HepG2 (cell line): ENCODE results near the gene SPINK4. TPM values are rescaled to one million over a fixed set of nuclear protein-coding genes. Genes with fewer than 3 reads are reported as not detected.

ENCODE experiments used
- ATAC-seq: fragments of 200-7000 bp; cut with Tn5 transposase; 3 replicates; pipeline ENCODE4 v1.9.1; 2020; ENCODE audit warnings: mild to moderate bottlenecking, moderate library complexity
- BruUV-seq: library from RNA; stranded (reverse); fragments of 400-500 nt; replicated peaks from 2 replicates; lab custom pipeline; 2021; lab: Mats Ljungman, UMichigan
- CTCF ChIA-PET: fragments of 300-600 bp; formaldehyde crosslinking; extraction: SDS; loops from one replicate; lab custom pipeline; 2021; ENCODE audit warnings: low total read pairs, inconsistent platforms, low intra/inter-chr PET ratio; lab: Yijun Ruan, JAX
- POLR2A ChIA-PET: fragments of 350-600 bp; sonication (Branson Sonifier 250); formaldehyde crosslinking; loops from one replicate; lab custom pipeline; 2020; ENCODE audit warnings: antibody characterized with exemption, inconsistent platforms; lab: Yijun Ruan, JAX
- DNase-seq: peaks from one replicate; pipeline ENCODE4 v3.0.0-alpha.2; 2015; ENCODE audit warnings: low spot score
- FAIRE-seq: peaks from 3 replicates; lab custom pipeline; 2011; peaks lifted over from hg19 to GRCh38; lab: Jason Lieb, UNC
- H2AFZ ChIP-seq: one replicate; pipeline ENCODE4 v1.6.1; 2011; ENCODE audit warnings: low read length, inconsistent platforms
- H3K27ac ChIP-seq: fragments of 300-600 bp; 3 replicates; pipeline ENCODE4 v1.8.0; 2011; ENCODE audit warnings: mixed run types, mild to moderate bottlenecking, mixed read lengths, low read length, inconsistent platforms; ENCODE audit not compliant: insufficient read depth; ENCODE audit errors: extremely low read length
- H3K27me3 ChIP-seq, 2 experiments: fragments of 200-600 bp in 1 of 2; 2 replicates in 1 of 2; 3 replicates in 1 of 2; pipeline versions ENCODE4 v1.6.0 to v1.8.0; 2011; ENCODE audit warnings: low read length in 2 of 2, mild to moderate bottlenecking in 2 of 2, moderate library complexity in 2 of 2, inconsistent platforms in 1 of 2; ENCODE audit not compliant: insufficient read depth in 2 of 2, control insufficient read depth in 1 of 2
- H3K36me3 ChIP-seq, 2 experiments: fragments of 200-600 bp in 1 of 2; replicated peaks in 1 of 2; 2 replicates in 1 of 2; 3 replicates in 1 of 2; pipeline versions ENCODE4 v1.5.1 to v1.8.0; 2011; ENCODE audit warnings: low read length in 2 of 2, inconsistent platforms in 1 of 2; ENCODE audit not compliant: insufficient read depth in 2 of 2, control insufficient read depth in 1 of 2
- H3K4me1 ChIP-seq: 2 replicates; pipeline ENCODE4 v1.5.1; 2012; ENCODE audit warnings: low read length, inconsistent platforms; ENCODE audit not compliant: insufficient read depth
- H3K4me2 ChIP-seq: 2 replicates; pipeline ENCODE4 v1.6.0; 2011; ENCODE audit warnings: low read depth, low read length, inconsistent platforms
- H3K4me3 ChIP-seq, 3 experiments: fragments of 200-600 bp in 1 of 3; sonication (generic), shearing (Covaris generic) in 1 of 3; replicated peaks in 1 of 3; 2 replicates each; pipeline ENCODE4 v1.5.1; 2011 to 2016; ENCODE audit warnings: low read length in 3 of 3, inconsistent platforms in 2 of 3, low read depth in 2 of 3, mild to moderate bottlenecking in 2 of 3, control low read depth in 1 of 3, mixed read lengths in 1 of 3; ENCODE audit not compliant: insufficient read depth in 1 of 3
- H3K79me2 ChIP-seq: one replicate; pipeline ENCODE4 v1.6.1; 2011; ENCODE audit warnings: low read length, inconsistent platforms; ENCODE audit not compliant: insufficient read depth
- H3K9ac ChIP-seq: 2 replicates; pipeline ENCODE4 v1.6.0; 2011; ENCODE audit warnings: mild to moderate bottlenecking, low read depth, low read length, inconsistent platforms; ENCODE audit not compliant: insufficient read depth
- H3K9me3 ChIP-seq: 2 replicates; pipeline ENCODE4 v1.5.1; 2012; ENCODE audit warnings: mild to moderate bottlenecking, low read length
- H4K20me1 ChIP-seq: 2 replicates; pipeline ENCODE4 v1.6.0; 2011; ENCODE audit warnings: inconsistent platforms, mild to moderate bottlenecking, low read length, moderate library complexity; ENCODE audit not compliant: insufficient read depth
- AGO1 ChIP-seq: fragments of 200-400 bp; formaldehyde crosslinking; IDR thresholded peaks from 2 replicates; pipeline ENCODE4 v1.6.1; 2017; ENCODE audit warnings: mild to moderate bottlenecking, low read depth, low read length, moderate library complexity; ENCODE audit not compliant: poor library complexity, severe bottlenecking
- CREM ChIP-seq, 2 experiments: sonication (generic) in 1 of 2; formaldehyde crosslinking in 1 of 2; IDR thresholded peaks; 2 replicates each; pipeline versions ENCODE4 v1.4.0 to v1.6.1; 2016 to 2020; ENCODE audit warnings: antibody characterized with exemption in 1 of 2, mild to moderate bottlenecking in 1 of 2, missing genetic modification reagents in 1 of 2
- DR1 ChIP-seq: sonication (generic); formaldehyde crosslinking; IDR thresholded peaks from 2 replicates; pipeline ENCODE4 v1.8.0; 2021; ENCODE audit warnings: mild to moderate bottlenecking, missing genetic modification reagents, inconsistent platforms
- HOXA5 ChIP-seq: sonication (generic); formaldehyde crosslinking; IDR thresholded peaks from 2 replicates; pipeline ENCODE4 v1.4.0; 2020; ENCODE audit warnings: missing genetic modification reagents
- JUN ChIP-seq: sonication (generic); formaldehyde crosslinking; IDR thresholded peaks from 2 replicates; pipeline ENCODE4 v1.4.0; 2020; ENCODE audit warnings: mild to moderate bottlenecking, missing genetic modification reagents
- JUND ChIP-seq: sonication (generic); formaldehyde crosslinking; IDR thresholded peaks from 2 replicates; pipeline ENCODE4 v1.8.0; 2022; ENCODE audit warnings: mild to moderate bottlenecking, missing genetic modification reagents
- NCOA2 ChIP-seq: sonication (generic); formaldehyde crosslinking; IDR thresholded peaks from 2 replicates; pipeline ENCODE4 v1.8.0; 2022; ENCODE audit warnings: inconsistent platforms
- RBM22 ChIP-seq: fragments of 200-400 bp; formaldehyde crosslinking; optimal IDR thresholded peaks from 2 replicates; pipeline ENCODE3; 2017; ENCODE audit warnings: mild to moderate bottlenecking, low read length, moderate library complexity
- SIN3A ChIP-seq: IDR thresholded peaks from 2 replicates; pipeline ENCODE4 v1.6.1; 2011; ENCODE audit warnings: low read depth, mild to moderate bottlenecking, control low read depth, low read length, borderline replicate concordance
- ZNF160 ChIP-seq: sonication (generic); formaldehyde crosslinking; IDR thresholded peaks from 2 replicates; pipeline ENCODE4 v1.8.0; 2022; ENCODE audit warnings: mild to moderate bottlenecking, inconsistent platforms, missing genetic modification reagents
- ZNF335 ChIP-seq: sonication (generic); formaldehyde crosslinking; IDR thresholded peaks from 2 replicates; pipeline ENCODE4 v1.4.0; 2020; ENCODE audit warnings: missing genetic modification reagents
- ZNF570 ChIP-seq: sonication (generic); formaldehyde crosslinking; IDR thresholded peaks from 2 replicates; pipeline ENCODE4 v1.4.0; 2020; ENCODE audit warnings: mild to moderate bottlenecking, missing genetic modification reagents, borderline replicate concordance
- ZNF614 ChIP-seq: IDR thresholded peaks from 2 replicates; pipeline ENCODE4 v1.6.1; 2018; ENCODE audit warnings: missing biosample characterization, missing genetic modification reagents, inconsistent platforms, borderline replicate concordance
- ZNF674 ChIP-seq: sonication (generic); formaldehyde crosslinking; IDR thresholded peaks from 2 replicates; pipeline ENCODE4 v1.5.0; 2020; ENCODE audit warnings: low read depth, mild to moderate bottlenecking, missing genetic modification reagents
- ZNF724P ChIP-seq: sonication (generic); formaldehyde crosslinking; IDR thresholded peaks from 2 replicates; pipeline ENCODE4 v1.8.0; 2022; ENCODE audit warnings: missing genetic modification reagents, borderline replicate concordance
- ZNF768 ChIP-seq: sonication (generic); formaldehyde crosslinking; IDR thresholded peaks from 2 replicates; pipeline ENCODE4 v1.4.0; 2020; ENCODE audit warnings: missing genetic modification reagents
- WGBS: methylation state at CpG from one replicate; pipeline ENCODE4 v1.1.6; 2017; ENCODE audit warnings: low lambda C conversion rate; 5-methylcytosine and 5-hydroxymethylcytosine counted together
- in situ Hi-C: cut with HindIII; loops from 2 replicates; pipeline ENCODE4 v1.10.0; 2017; ENCODE audit warnings: low pct_unique_long_range_greater_than_20kb; ENCODE audit not compliant: extremely low pct_ligation_motif_present
- intact Hi-C: fragments of 100-400 bp; cut with micrococcal nuclease; formaldehyde crosslinking; loops from one replicate; pipeline ENCODE4 v1.10.0; 2022; ENCODE audit not compliant: unreplicated experiment
- polyA plus RNA-seq, 8 experiments: library from polyadenylated mRNA; depleted of rRNA in 3 of 8; stranded (reverse) in 7 of 8; unstranded in 1 of 8; fragments of >200 nt; fragmentation: Illumina TruSeq in 4 of 8; extraction: Trizol in 4 of 8; gene quantifications; 2 replicates each; pipeline versions ENCODE4 v1.2.1 to v1.2.3, GENCODE V29; 2011 to 2016; ENCODE audit warnings: low read depth in 4 of 8, missing spikeins in 1 of 8, mixed read lengths in 1 of 8; ENCODE audit not compliant: insufficient read depth in 1 of 8
- total RNA-seq, 5 experiments: library from RNA; depleted of rRNA; stranded (reverse); fragments of >200 nt; fragmentation: Illumina TruSeq; extraction: Trizol; gene quantifications; 2 replicates each; pipeline ENCODE4 v1.2.3, GENCODE V29; 2016; ENCODE audit warnings: low read depth in 1 of 5
- TF ChIP-seq, protein P1 (sequence below): sonication (generic); formaldehyde crosslinking; IDR thresholded peaks from 2 replicates; pipeline ENCODE4 v1.4.0; 2020; ENCODE audit warnings: missing genetic modification reagents

SPINK4 gene
- total and polyA plus RNA-seq, 2 of the 13 experiments (the other 11 are each of a cell fraction or from before 2014, with no cell fraction given): 0.53 to 3.4 TPM

DNA sequence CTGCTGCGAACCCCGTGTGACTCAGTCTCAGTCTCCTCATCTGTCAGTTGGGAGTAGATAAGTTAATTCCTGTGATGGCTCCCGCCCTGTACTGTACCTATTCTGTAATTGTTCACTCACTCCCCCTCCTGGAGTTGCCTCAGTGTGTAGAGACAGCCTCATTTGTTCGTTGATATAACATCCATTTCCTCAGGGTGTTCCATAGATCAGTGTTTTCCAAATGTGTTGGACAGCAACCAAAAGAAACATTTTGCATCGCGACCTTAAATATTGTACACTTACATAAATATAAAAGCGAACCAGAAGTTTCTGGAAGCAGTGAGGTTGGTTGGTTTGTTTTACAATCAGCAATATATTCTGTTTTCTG lies 51.0 kb downstream of the SPINK4 start (continued):
- TF ChIP-seq RBM22: peak; percentile 39
- TF ChIP-seq, all 625 proteins: peak for 7

DNA sequence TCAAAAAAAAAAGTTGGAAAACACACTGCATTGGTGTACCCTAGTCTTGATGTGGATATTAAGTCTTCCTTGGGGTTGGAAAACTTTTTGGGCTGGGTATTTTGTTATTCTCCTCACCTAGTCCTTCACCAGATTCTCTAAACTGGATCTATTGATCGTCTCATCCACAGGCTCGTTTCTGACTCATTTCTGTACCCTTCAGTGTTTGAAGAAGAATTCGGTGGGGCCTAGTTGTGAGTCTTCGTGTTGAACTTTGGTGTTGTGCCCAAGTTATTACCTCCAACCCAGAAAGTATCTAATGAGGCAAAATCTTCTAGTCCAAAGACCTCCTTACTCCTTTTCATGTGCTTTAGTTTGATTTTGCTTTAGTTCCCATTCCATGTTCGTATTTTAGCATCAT lies 51.9 kb downstream of the SPINK4 start:
- peaks cover 74% of the 10 kb centered on the region for H3K4me1 ChIP-seq
- BruUV-seq: no TSS peak
- no peaks in the 10 kb centered on the region for H4K20me1 ChIP-seq
- in situ Hi-C loops: loop anchor here (10.0 kb wide), 1 partner anchor 173 kb away; no protein-coding TSS in a partner anchor
- H2AFZ ChIP-seq: no peak overlapping the region
- H3K4me2 ChIP-seq: peak overlapping the region; percentile 75
- intact Hi-C loops: loop anchor here (2.0 kb wide), 1 partner anchor 181 kb away; the partner anchor contains the start of gene NOL6
- no peak for DNase-seq
- WGBS: 77% methylated on average over 5 of the region's 5 CpGs
- H3K27me3 ChIP-seq: no peaks in the 10 kb centered on the region
- peak overlapping the region in 1 of 3 experiments; percentile 75; a peak in 2 of 6 replicates for H3K4me3 ChIP-seq
- H3K9me3 ChIP-seq: no peaks in the 10 kb centered on the region
- TF ChIP-seq ZNF614 (no peak), ZNF335 (CRISPR knock-in tag) (0 out of 2 replicates have a peak, but pooled peaks have one; percentile 6)
- TF ChIP-seq, all 625 proteins: peak for 1
- peak overlapping the region; percentile 14; the same call in 1 of the 2 replicates for H3K9ac ChIP-seq
- H3K36me3 ChIP-seq: peaks cover 4 to 29% of the 10 kb centered on the region in 2 experiments; a peak in 4 of 5 replicates
- H3K79me2 ChIP-seq: peaks cover 62% of the 10 kb centered on the region
- ATAC-seq (no peak), FAIRE-seq (no peak)
- peak overlapping the region; percentile 77 for H3K27ac ChIP-seq
- ChIA-PET POLR2A (no interaction called here), CTCF (no interaction called here)

DNA sequence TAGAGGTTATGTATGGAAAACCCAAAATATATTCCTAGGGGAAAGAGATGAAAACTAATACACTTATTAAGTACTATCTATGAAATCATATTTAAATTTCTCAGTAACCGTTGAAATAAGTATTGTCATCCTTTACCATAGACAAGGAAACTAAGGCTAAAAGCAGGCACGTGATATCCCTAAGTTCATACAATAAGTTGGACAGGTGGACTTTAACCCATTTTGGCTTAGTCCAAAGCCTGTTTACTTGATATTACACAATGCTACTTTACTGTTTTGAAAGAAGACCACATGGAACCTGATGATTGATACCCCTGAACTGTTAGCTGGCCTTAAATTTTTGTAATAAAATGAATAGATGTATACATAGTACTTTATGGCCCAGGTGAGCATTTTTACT lies 53.8 kb downstream of the SPINK4 start:
- peak; percentile 89 for DNase-seq
- Histone ChIP-seq H3K9ac (peak overlapping the region; percentile 50; the same call in 1 of the 2 replicates), H3K79me2 (peaks cover 79% of the 10 kb centered on the region), H3K4me3 (peak overlapping the region in 1 of 3 experiments; percentile 8; a peak in 2 of 6 replicates), H3K36me3 (peaks cover 10 to 48% of the 10 kb centered on the region in 2 experiments), H4K20me1 (no peaks in the 10 kb centered on the region), H3K27me3 (no peaks in the 10 kb centered on the region), H3K27ac (peak overlapping the region; percentile 77), H3K4me1 (peaks cover 85% of the 10 kb centered on the region), H3K4me2 (peak overlapping the region; percentile 75), H3K9me3 (no peaks in the 10 kb centered on the region), H2AFZ (no peak overlapping the region)
- in situ Hi-C loops (loop anchor here (10.0 kb wide), 1 partner anchor 171 kb away; no protein-coding TSS in a partner anchor), intact Hi-C loops (no loop called here)
- no TSS peak for BruUV-seq
- ATAC-seq: 0 out of 3 replicates have a peak, but pooled peaks have one; percentile 3
- CTCF ChIA-PET: no interaction called here
- POLR2A ChIA-PET: interaction anchor here (1.0 kb wide), 1 partner anchor 30 kb away, joined by 4 read pairs; the partner anchor contains the start of gene BAG1
- 5% methylated on average over 2 of the region's 2 CpGs for WGBS
- FAIRE-seq: peak; percentile 43
- TF ChIP-seq JUND (CRISPR knock-in tag) (no peak), ZNF768 (no peak), ZNF570 (CRISPR knock-in tag) (no peak), CREM (IDR thresholded peaks at IDR 0.05) (peak; percentile 54), CREM (CRISPR knock-in tag; IDR thresholded peaks at IDR 0.05) (no peak), HOXA5 (CRISPR knock-in tag) (no peak; the same call in 1 of the 2 replicates), SIN3A (no peak), NCOA2 (CRISPR knock-in tag) (peak; percentile 55), ZNF674 (CRISPR knock-in tag) (no peak), ZNF160 (CRISPR knock-in tag) (no peak), ZNF724P (CRISPR knock-in tag) (no peak), JUN (no peak), AGO1 (no peak), DR1 (CRISPR knock-in tag) (no peak)
- TF ChIP-seq, protein P1, sequence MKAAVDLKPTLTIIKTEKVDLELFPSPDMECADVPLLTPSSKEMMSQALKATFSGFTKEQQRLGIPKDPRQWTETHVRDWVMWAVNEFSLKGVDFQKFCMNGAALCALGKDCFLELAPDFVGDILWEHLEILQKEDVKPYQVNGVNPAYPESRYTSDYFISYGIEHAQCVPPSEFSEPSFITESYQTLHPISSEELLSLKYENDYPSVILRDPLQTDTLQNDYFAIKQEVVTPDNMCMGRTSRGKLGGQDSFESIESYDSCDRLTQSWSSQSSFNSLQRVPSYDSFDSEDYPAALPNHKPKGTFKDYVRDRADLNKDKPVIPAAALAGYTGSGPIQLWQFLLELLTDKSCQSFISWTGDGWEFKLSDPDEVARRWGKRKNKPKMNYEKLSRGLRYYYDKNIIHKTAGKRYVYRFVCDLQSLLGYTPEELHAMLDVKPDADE: no peak
